BLaER1 (cell line): ENCODE results near the gene GNAT3.

Experiments
- H3K27ac ChIP-seq: shearing (Covaris generic); formaldehyde crosslinking; 2 replicates; pipeline ENCODE4 v1.8.1; 2022
- H3K27me3 ChIP-seq: shearing (Covaris generic); formaldehyde crosslinking; 2 replicates; pipeline ENCODE4 v1.8.1; 2022
- H3K36me3 ChIP-seq: shearing (Covaris generic); formaldehyde crosslinking; 2 replicates; pipeline ENCODE4 v1.8.1; 2022
- H3K4me1 ChIP-seq: shearing (Covaris generic); formaldehyde crosslinking; 2 replicates; pipeline ENCODE4 v1.8.1; 2022
- H3K4me2 ChIP-seq: shearing (Covaris generic); formaldehyde crosslinking; 2 replicates; pipeline ENCODE4 v1.8.1; 2022
- H3K4me3 ChIP-seq: shearing (Covaris generic); formaldehyde crosslinking; 2 replicates; pipeline ENCODE4 v1.8.1; 2022
- H3K9ac ChIP-seq: shearing (Covaris generic); formaldehyde crosslinking; 2 replicates; pipeline ENCODE4 v1.8.1; 2022
- H3K9me3 ChIP-seq: shearing (Covaris generic); formaldehyde crosslinking; 2 replicates; pipeline ENCODE4 v1.8.1; 2022
- H4K20me1 ChIP-seq: shearing (Covaris generic); formaldehyde crosslinking; 2 replicates; pipeline ENCODE4 v1.8.1; 2022
- Cebpa-rat ChIP-seq: shearing (Covaris generic); IDR thresholded peaks from 2 replicates; pipeline ENCODE4 v1.8.1; 2022

GNAT3 gene

GRCh38 chr7:80488406-80488805 lies 23.5 kb downstream of the GNAT3 start:
- H3K4me2 ChIP-seq: no peak overlapping the region
- H3K36me3 ChIP-seq: no peaks in the 10 kb centered on the region
- no peak overlapping the region for H3K9ac ChIP-seq
- H3K27ac ChIP-seq: no peak overlapping the region
- no peaks in the 10 kb centered on the region for H3K27me3 ChIP-seq
- H3K4me3 ChIP-seq: no peak overlapping the region
- no peak for TF ChIP-seq Cebpa-rat
- no peaks in the 10 kb centered on the region for H3K4me1 ChIP-seq
- H3K9me3 ChIP-seq: no peaks in the 10 kb centered on the region
- H4K20me1 ChIP-seq: no peaks in the 10 kb centered on the region

- no peaks in the 10 kb centered on the region for H3K36me3 ChIP-seq
- no peaks in the 10 kb centered on the region for H4K20me1 ChIP-seq
- no peaks in the 10 kb centered on the region for H3K27me3 ChIP-seq
- TF ChIP-seq Cebpa-rat: no peak
- no peak overlapping the region for H3K4me2 ChIP-seq
- no peaks in the 10 kb centered on the region for H3K9me3 ChIP-seq
- no peak overlapping the region for H3K4me3 ChIP-seq
- H3K27ac ChIP-seq: no peak overlapping the region
- no peak overlapping the region for H3K9ac ChIP-seq
- H3K4me1 ChIP-seq: no peaks in the 10 kb centered on the region
Measured at GRCh38 chr7:80485721-80486120, 26.1 kb downstream of the GNAT3 start.

GRCh38 chr7:80482950-80483349 lies 28.9 kb downstream of the GNAT3 start:
- Histone ChIP-seq H3K4me3 (no peak overlapping the region), H3K4me1 (no peaks in the 10 kb centered on the region), H3K27me3 (no peaks in the 10 kb centered on the region), H3K27ac (no peak overlapping the region), H3K36me3 (no peaks in the 10 kb centered on the region), H3K4me2 (no peak overlapping the region), H4K20me1 (no peaks in the 10 kb centered on the region), H3K9me3 (no peaks in the 10 kb centered on the region), H3K9ac (no peak overlapping the region)
- TF ChIP-seq Cebpa-rat: no peak

GRCh38 chr7:80481196-80481884 lies 30.5 kb downstream of the GNAT3 start:
- Histone ChIP-seq H3K9ac (no peak overlapping the region), H4K20me1 (no peaks in the 10 kb centered on the region), H3K4me3 (no peak overlapping the region), H3K27ac (no peak overlapping the region), H3K9me3 (no peaks in the 10 kb centered on the region), H3K27me3 (no peaks in the 10 kb centered on the region), H3K4me2 (no peak overlapping the region), H3K36me3 (no peaks in the 10 kb centered on the region), H3K4me1 (no peaks in the 10 kb centered on the region)
- no peak for TF ChIP-seq Cebpa-rat

GRCh38 chr7:80480566-80480965 lies 31.3 kb downstream of the GNAT3 start:
- Histone ChIP-seq H3K36me3 (no peaks in the 10 kb centered on the region), H3K9ac (no peak overlapping the region), H4K20me1 (no peaks in the 10 kb centered on the region), H3K4me3 (no peak overlapping the region), H3K27ac (no peak overlapping the region), H3K9me3 (no peaks in the 10 kb centered on the region), H3K27me3 (no peaks in the 10 kb centered on the region), H3K4me1 (no peaks in the 10 kb centered on the region), H3K4me2 (no peak overlapping the region)
- TF ChIP-seq Cebpa-rat: no peak

- H3K27me3 ChIP-seq: no peaks in the 10 kb centered on the region
- no peaks in the 10 kb centered on the region for H3K4me1 ChIP-seq
- H3K36me3 ChIP-seq: no peaks in the 10 kb centered on the region
- no peak overlapping the region for H3K4me2 ChIP-seq
- no peaks in the 10 kb centered on the region for H3K9me3 ChIP-seq
- TF ChIP-seq Cebpa-rat: no peak
- no peak overlapping the region for H3K27ac ChIP-seq
- H4K20me1 ChIP-seq: no peaks in the 10 kb centered on the region
- no peak overlapping the region for H3K4me3 ChIP-seq
- H3K9ac ChIP-seq: no peak overlapping the region
Measured at GRCh38 chr7:80478683-80479082, 33.2 kb downstream of the GNAT3 start.

GRCh38 chr7:80476035-80476434 lies 35.8 kb downstream of the GNAT3 start:
- no peak for TF ChIP-seq Cebpa-rat
- H3K27ac ChIP-seq: no peak overlapping the region
- H3K4me3 ChIP-seq: no peak overlapping the region
- no peaks in the 10 kb centered on the region for H4K20me1 ChIP-seq
- H3K27me3 ChIP-seq: no peaks in the 10 kb centered on the region
- H3K4me1 ChIP-seq: no peaks in the 10 kb centered on the region
- no peaks in the 10 kb centered on the region for H3K9me3 ChIP-seq
- no peak overlapping the region for H3K4me2 ChIP-seq
- no peak overlapping the region for H3K9ac ChIP-seq
- H3K36me3 ChIP-seq: no peaks in the 10 kb centered on the region

- H4K20me1 ChIP-seq: no peaks in the 10 kb centered on the region
- no peaks in the 10 kb centered on the region for H3K4me1 ChIP-seq
- no peak for TF ChIP-seq Cebpa-rat
- no peak overlapping the region for H3K27ac ChIP-seq
- no peaks in the 10 kb centered on the region for H3K27me3 ChIP-seq
- no peak overlapping the region for H3K4me3 ChIP-seq
- no peak overlapping the region for H3K9ac ChIP-seq
- no peaks in the 10 kb centered on the region for H3K9me3 ChIP-seq
- no peak overlapping the region for H3K4me2 ChIP-seq
- no peaks in the 10 kb centered on the region for H3K36me3 ChIP-seq
Measured at GRCh38 chr7:80475383-80475782, 36.5 kb downstream of the GNAT3 start.

- TF ChIP-seq Cebpa-rat: no peak
- Histone ChIP-seq H3K4me1 (no peaks in the 10 kb centered on the region), H3K9me3 (no peaks in the 10 kb centered on the region), H3K4me2 (no peak overlapping the region), H3K9ac (no peak overlapping the region), H3K27me3 (no peaks in the 10 kb centered on the region), H3K27ac (no peak overlapping the region), H4K20me1 (no peaks in the 10 kb centered on the region), H3K36me3 (no peaks in the 10 kb centered on the region), H3K4me3 (no peak overlapping the region)
Measured at GRCh38 chr7:80473751-80474150, 38.1 kb downstream of the GNAT3 start.

- Histone ChIP-seq H3K9me3 (no peaks in the 10 kb centered on the region), H3K27ac (no peak overlapping the region), H3K4me1 (no peaks in the 10 kb centered on the region)
Measured at GRCh38 chr7:80472491-80473200, 39.2 kb downstream of the GNAT3 start.

More at GRCh38 chr7:80472491-80473200, 39.2 kb downstream of the GNAT3 start:
- no peak overlapping the region for H3K9ac ChIP-seq
- no peak for TF ChIP-seq Cebpa-rat
- no peaks in the 10 kb centered on the region for H3K27me3 ChIP-seq
- no peak overlapping the region for H3K4me3 ChIP-seq
- no peaks in the 10 kb centered on the region for H4K20me1 ChIP-seq
- no peak overlapping the region for H3K4me2 ChIP-seq
- H3K36me3 ChIP-seq: no peaks in the 10 kb centered on the region
